ENCODE results near the gene NLRX1.
A peak's percentile ranks its signal among the peaks of the same experiment; 100 is the strongest.

NLRX1 gene

DNA sequence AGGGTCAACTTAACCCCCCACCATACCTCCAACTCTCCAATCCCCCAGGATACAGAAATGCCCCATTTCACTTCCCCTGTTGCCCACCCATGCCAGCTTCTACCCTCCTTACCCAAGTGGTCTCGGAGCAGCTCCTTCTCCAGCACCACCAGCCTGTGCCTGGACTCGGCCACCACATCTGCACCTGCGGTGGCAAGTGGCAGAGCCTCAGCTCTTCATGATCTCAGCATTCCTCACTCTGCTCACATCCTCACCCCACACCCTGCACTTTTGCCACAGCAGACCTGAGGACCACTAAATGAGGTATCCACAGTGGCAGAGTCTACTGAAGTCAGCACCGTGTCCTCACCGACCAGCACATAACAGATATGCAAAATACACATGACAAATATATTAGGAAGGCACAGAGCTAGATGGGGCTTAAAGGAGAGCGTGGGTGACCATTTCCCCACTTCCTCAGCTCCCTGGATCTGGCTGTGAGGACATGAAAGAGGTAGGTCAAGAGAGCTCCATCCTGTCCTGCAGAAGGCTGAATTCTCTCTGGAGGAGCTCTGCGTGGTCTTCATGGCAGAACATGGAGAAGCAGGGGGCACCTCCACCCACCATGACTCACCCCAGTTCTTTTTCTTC, 26.4 kb downstream of the NLRX1 start:
- Histone ChIP-seq H4K20me1 (ENCODE audit: control insufficient read depth, insufficient read depth, low read depth, low read length) (no peaks in the 10 kb centered on the region), H3K27me3 (ENCODE audit: control insufficient read depth, low read length) (no peaks in the 10 kb centered on the region), H3K9me3 (ENCODE audit: control insufficient read depth, insufficient read depth, low read length) (no peaks in the 10 kb centered on the region), H3K36me3 (ENCODE audit: control insufficient read depth, low read length) (no peaks in the 10 kb centered on the region), H3K4me1 (ENCODE audit: control insufficient read depth, low read length) (peaks cover 19% of the 10 kb centered on the region), H3K27ac (ENCODE audit: low read depth, low read length) (no peak overlapping the region), H3K4me2 (ENCODE audit: low read length) (no peak overlapping the region), H3K9me2 (replicated peaks; ENCODE audit: control insufficient read depth, low read length) (no peaks in the 10 kb centered on the region), H3K79me2 (ENCODE audit: control insufficient read depth, low read length) (no peaks in the 10 kb centered on the region), H3F3A (ENCODE audit: control insufficient read depth, insufficient read depth) (no peaks in the 10 kb centered on the region), H3K4me3 (ENCODE audit: low read length) (no peak overlapping the region)
- TF ChIP-seq EZH2phosphoT487 (IDR thresholded peaks at IDR 0.05; ENCODE audit: borderline replicate concordance, low read length), result no peak
- TF ChIP-seq, protein P1, sequence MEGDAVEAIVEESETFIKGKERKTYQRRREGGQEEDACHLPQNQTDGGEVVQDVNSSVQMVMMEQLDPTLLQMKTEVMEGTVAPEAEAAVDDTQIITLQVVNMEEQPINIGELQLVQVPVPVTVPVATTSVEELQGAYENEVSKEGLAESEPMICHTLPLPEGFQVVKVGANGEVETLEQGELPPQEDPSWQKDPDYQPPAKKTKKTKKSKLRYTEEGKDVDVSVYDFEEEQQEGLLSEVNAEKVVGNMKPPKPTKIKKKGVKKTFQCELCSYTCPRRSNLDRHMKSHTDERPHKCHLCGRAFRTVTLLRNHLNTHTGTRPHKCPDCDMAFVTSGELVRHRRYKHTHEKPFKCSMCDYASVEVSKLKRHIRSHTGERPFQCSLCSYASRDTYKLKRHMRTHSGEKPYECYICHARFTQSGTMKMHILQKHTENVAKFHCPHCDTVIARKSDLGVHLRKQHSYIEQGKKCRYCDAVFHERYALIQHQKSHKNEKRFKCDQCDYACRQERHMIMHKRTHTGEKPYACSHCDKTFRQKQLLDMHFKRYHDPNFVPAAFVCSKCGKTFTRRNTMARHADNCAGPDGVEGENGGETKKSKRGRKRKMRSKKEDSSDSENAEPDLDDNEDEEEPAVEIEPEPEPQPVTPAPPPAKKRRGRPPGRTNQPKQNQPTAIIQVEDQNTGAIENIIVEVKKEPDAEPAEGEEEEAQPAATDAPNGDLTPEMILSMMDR (IDR thresholded peaks at IDR 0.05; ENCODE audit: low read depth, low read length, poor library complexity, severe bottlenecking), result no peak

DNA sequence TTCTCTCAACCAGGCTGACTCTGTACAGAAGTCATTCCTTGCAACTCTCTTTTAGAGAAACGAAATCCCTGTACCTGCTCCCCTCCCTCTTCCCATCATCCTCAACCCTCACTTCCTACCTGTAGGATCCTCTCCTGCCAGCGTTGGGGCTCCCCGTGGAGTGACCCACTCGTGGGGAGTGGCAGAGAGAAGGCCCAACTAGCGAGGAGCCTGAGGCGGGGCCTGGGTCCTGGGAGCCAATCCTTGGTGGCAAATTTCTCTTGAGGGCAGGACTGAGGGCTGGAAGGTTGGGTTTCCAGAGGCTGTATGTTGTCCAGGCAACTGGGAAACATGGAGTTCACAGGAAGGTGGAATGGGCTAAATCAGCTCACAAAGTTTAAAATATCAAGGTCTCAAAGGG, 27.2 kb downstream of the NLRX1 start:
- Histone ChIP-seq H3K79me2 (ENCODE audit: control insufficient read depth, low read length) (no peaks in the 10 kb centered on the region), H3K4me1 (ENCODE audit: control insufficient read depth, low read length) (peaks cover 19% of the 10 kb centered on the region), H3K27ac (ENCODE audit: low read depth, low read length) (no peak overlapping the region), H4K20me1 (ENCODE audit: control insufficient read depth, insufficient read depth, low read depth, low read length) (no peaks in the 10 kb centered on the region), H3K36me3 (ENCODE audit: control insufficient read depth, low read length) (no peaks in the 10 kb centered on the region), H3K4me2 (ENCODE audit: low read length) (no peak overlapping the region), H3K27me3 (ENCODE audit: control insufficient read depth, low read length) (no peaks in the 10 kb centered on the region), H3K9me3 (ENCODE audit: control insufficient read depth, insufficient read depth, low read length) (no peaks in the 10 kb centered on the region), H3K4me3 (ENCODE audit: low read length) (no peak overlapping the region), H3F3A (ENCODE audit: control insufficient read depth, insufficient read depth) (no peaks in the 10 kb centered on the region), H3K9me2 (replicated peaks; ENCODE audit: control insufficient read depth, low read length) (no peaks in the 10 kb centered on the region)
- TF ChIP-seq, protein P1 (IDR thresholded peaks at IDR 0.05; ENCODE audit: low read depth, low read length, poor library complexity, severe bottlenecking), result no peak
- TF ChIP-seq EZH2phosphoT487 (IDR thresholded peaks at IDR 0.05; ENCODE audit: borderline replicate concordance, low read length), result no peak

DNA sequence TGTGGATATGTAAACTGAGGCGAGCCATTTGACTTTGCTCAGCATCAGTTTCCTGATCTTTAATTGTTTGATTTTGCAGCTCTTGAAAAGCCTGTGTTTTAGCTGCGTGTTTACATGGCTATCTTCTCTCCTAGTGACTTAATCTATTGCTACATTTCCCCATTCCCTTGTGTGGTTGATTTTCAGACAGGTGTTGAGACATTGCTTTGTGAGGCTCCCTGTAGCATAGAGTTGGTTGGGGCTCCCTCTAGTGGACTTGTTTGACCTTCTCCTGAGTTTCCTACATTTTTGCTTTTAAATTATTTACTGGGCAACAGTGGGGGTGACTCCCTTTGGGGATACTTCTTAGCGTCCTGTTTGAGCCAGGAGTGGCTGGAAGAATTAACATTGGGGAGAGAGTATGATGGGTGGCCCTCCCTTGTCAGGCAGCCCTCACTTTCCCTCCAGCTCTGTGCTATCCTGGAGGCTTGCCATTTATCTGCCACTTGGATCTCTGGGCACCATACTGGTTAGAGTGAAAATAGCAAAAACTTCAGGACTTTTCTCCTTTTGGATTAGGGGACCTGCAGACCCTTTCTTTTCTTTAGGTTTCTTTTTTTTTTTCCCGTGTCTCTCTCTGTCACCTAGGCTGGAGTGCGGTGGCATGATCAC, 28.4 kb downstream of the NLRX1 start:
- TF ChIP-seq EZH2phosphoT487 (IDR thresholded peaks at IDR 0.05; ENCODE audit: borderline replicate concordance, low read length), result no peak
- TF ChIP-seq, protein P1 (IDR thresholded peaks at IDR 0.05; ENCODE audit: low read depth, low read length, poor library complexity, severe bottlenecking), result peak; percentile 83
- no peaks in the 10 kb centered on the region for H3K9me3 ChIP-seq (ENCODE audit: control insufficient read depth, insufficient read depth, low read length)
- no peak overlapping the region for H3K27ac ChIP-seq (ENCODE audit: low read depth, low read length)
- H3K36me3 ChIP-seq (ENCODE audit: control insufficient read depth, low read length), result no peaks in the 10 kb centered on the region
- H3K27me3 ChIP-seq (ENCODE audit: control insufficient read depth, low read length), result no peaks in the 10 kb centered on the region
- peaks cover 19% of the 10 kb centered on the region for H3K4me1 ChIP-seq (ENCODE audit: control insufficient read depth, low read length)
- H3K4me2 ChIP-seq (ENCODE audit: low read length), result no peak overlapping the region
- H3K4me3 ChIP-seq (ENCODE audit: low read length), result no peak overlapping the region
- H4K20me1 ChIP-seq (ENCODE audit: control insufficient read depth, insufficient read depth, low read depth, low read length), result no peaks in the 10 kb centered on the region
- H3K79me2 ChIP-seq (ENCODE audit: control insufficient read depth, low read length), result no peaks in the 10 kb centered on the region
- no peaks in the 10 kb centered on the region for H3K9me2 ChIP-seq (replicated peaks; ENCODE audit: control insufficient read depth, low read length)
- no peaks in the 10 kb centered on the region for H3F3A ChIP-seq (ENCODE audit: control insufficient read depth, insufficient read depth)

Data from DOHH2 (cell line).